GM19438 (cell line): ENCODE measurements around the gene METTL25B.

Experiments used
- ATAC-seq: cut with Tn5 transposase; IDR thresholded peaks from one replicate; pipeline ENCODE4 v1.9.1; 2021; ENCODE audit warnings: low read depth; ENCODE audit not compliant: unreplicated experiment

METTL25B gene

GRCh38 chr1:156700736-156701531 lies 27.3 kb upstream of the METTL25B start:
- ATAC-seq = no peak

DNA sequence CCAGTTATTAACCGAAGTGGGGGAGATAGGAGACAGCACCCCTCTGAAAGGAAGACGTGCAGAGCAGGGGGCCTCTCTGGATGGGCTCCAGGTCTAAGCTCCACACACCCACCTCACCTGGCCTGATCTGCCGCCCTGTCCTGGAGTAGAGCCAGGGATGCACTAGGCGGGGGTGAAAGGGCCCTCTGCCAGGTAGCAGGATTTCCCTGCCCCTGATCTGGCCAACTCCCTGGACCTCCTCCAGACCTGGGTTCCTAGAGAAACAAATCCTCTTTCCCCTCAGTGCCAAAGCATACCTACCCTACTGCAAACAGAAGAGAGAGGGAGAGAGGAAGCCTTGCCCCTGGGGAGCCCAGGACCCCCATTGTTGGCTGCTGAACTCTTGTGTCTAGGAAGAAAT lies 24.9 kb upstream of the METTL25B start:
- no peak for ATAC-seq

DNA sequence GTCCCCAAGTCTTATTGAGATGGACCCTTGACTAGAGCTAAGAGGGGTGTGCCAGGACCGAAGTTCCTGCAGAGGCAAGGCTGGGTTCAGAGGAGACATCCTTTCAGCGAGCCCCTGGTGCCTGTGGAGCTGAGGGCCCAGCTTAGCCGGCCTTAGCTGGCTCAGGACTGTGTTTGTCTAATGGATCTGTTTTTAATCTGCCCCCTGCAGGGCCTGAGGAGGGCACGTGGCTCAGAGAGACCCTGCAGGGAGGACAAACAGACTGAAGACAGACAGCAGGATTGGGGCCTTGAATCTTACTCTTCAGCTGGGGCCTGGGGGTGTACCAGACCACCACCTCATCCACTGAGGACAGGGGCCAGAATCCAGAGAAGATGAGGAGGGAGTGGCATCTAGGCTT lies 24.5 kb upstream of the METTL25B start:
- no peak for ATAC-seq

- ATAC-seq = no peak
Observed at GRCh38 chr1:156704166-156704711, 24.0 kb upstream of the METTL25B start.

GRCh38 chr1:156704930-156705320 lies 23.3 kb upstream of the METTL25B start:
- ATAC-seq = no peak

GRCh38 chr1:156705321-156705917 lies 22.9 kb upstream of the METTL25B start, which contains the start of gene CRABP2:
CRABP2 (minus strand) TSS chr1:156705583; CDS start chr1:156705446, 137 bp downstream.
- ATAC-seq = no peak

- ATAC-seq = no peak
Observed at GRCh38 chr1:156705918-156706656, 22.2 kb upstream of the METTL25B start.

- no peak for ATAC-seq
Observed at GRCh38 chr1:156706657-156707416, 21.4 kb upstream of the METTL25B start.

- no peak for ATAC-seq
Observed at GRCh38 chr1:156707417-156708217, 20.7 kb upstream of the METTL25B start.

- ATAC-seq = no peak
Observed at GRCh38 chr1:156708218-156708661, 20.0 kb upstream of the METTL25B start.

DNA sequence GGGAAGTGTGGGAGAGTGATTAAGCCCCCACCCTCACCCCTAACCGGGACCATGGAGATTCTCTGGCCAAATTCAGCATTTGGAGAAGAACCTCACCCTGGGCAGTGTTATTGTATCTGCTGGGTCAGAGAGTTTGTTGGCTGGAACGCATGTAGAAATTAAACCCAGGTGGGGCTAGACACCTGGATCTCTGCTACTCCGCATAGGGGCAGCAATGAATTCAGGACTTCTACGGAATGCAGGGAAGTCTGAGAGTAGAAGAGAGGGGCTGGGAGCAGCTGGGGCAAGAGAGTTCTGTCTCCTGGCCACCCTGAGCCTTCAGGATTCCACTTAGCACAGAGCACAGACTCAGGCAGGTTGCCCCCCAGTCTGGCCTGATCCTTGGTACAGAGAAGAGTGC lies 19.2 kb upstream of the METTL25B start:
- no peak for ATAC-seq

GRCh38 chr1:156709757-156710489 lies 18.3 kb upstream of the METTL25B start:
- ATAC-seq = no peak

DNA sequence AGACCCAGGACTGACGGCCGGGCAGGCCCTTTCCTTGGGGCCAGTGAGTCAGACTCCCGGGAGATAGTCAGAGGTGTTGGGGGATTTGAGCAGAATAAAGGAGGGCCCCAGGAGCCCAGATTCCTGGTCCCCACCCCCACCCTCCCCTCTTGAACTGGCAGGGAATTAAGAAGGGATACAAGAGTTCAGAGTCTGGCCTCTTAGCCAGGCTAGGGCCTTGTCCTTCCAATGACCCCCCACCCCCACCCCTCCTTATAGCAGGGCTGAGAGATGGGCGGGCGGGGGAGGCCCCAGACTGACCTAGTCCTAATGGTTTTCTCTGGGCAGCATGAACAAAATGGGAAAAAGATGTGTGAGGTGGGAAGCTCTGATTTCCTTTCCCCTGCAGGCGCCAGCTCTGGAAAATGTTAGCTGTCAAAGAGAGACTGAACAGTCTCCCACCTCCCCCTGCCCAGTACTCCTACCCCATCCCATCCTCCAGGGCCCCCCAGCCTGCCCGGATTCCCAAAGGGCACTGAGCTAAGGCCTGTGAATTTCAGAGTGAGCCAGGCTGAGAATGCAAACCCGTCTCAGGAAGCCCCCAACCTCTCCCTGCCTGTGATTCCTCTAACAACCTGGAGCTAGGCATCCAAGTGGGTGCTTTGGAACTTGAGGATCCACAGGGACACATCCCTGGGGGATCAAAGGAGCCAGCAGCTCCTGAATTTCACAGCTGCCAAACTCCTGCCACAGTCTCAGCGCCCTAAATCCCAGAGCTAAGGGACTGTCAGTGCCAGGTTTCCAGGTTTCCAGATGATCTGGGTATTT lies 17.1 kb upstream of the METTL25B start:
- no peak for ATAC-seq

DNA sequence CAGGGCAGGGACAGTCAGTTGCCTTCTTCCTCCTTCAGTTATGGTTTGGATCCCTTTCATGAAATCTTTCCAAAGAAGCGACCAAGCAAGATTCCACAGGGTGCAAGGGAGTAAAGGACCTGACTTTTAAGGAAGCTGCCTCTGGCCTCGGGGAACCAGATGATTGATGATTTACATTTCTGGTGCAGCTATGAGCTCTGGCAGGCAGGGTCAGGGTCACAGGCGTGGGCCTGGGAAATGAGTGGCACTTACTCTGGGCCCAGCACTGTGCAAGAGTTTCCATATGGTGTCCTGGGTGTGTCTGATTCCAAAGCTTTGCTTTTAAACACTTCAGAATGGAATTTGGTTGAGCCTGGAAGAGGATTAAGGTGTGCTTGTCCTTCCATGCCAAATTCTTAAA lies 15.6 kb upstream of the METTL25B start:
- ATAC-seq = no peak

GRCh38 chr1:156714830-156715229 lies 13.4 kb upstream of the METTL25B start:
- no peak for ATAC-seq

DNA sequence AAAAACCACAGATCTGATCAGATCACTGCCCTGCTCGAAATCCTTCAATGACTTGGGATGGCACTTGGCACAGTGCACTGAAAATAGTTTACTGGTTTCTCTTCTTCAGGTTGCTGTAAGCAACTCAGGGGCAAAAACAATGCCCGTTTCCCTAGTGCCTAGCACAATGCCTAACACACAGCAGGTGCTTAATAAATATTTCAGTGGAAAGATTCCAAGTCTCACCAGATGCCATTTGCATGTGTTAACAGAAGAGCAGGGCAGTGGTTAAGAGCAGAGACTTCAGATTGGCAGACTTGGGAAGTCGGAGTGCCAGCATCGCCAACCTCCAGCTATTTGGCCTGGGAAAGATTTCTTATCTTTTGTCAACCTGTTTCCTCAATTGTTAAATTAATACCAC lies 10.9 kb upstream of the METTL25B start:
- ATAC-seq = no peak

- ATAC-seq = no peak
Observed at GRCh38 chr1:156721131-156721530, 7.1 kb upstream of the METTL25B start.

- ATAC-seq = no peak
Observed at GRCh38 chr1:156721535-156721934, 6.7 kb upstream of the METTL25B start.
